IMR-90 (cell line): Measurements from ENCODE around the gene ARHGEF38. TPM values are rescaled to one million over a fixed set of nuclear protein-coding genes. Genes with fewer than 3 reads are reported as not detected.

Experiments used
- ATAC-seq: fragments of 200-7000 bp; cut with Tn5 transposase; 2 replicates; pipeline ENCODE4 v1.9.1; 2020; ENCODE audit warnings: low read depth, mild to moderate bottlenecking, moderate library complexity
- BruUV-seq: library from RNA; stranded (reverse); fragments of 400-500 nt; replicated peaks from 2 replicates; lab custom pipeline; 2021; lab: Mats Ljungman, UMichigan
- CTCF ChIA-PET: fragments of 300-600 bp; formaldehyde crosslinking; extraction: SDS; loops from one replicate; lab custom pipeline; 2021; ENCODE audit warnings: antibody characterized with exemption; lab: Yijun Ruan, JAX
- POLR2A ChIA-PET: fragments of 300-600 bp; sonication (Branson Sonifier 250); formaldehyde crosslinking; loops from one replicate; lab custom pipeline; 2022; ENCODE audit warnings: antibody characterized with exemption; ENCODE audit not compliant: unreplicated experiment; lab: Charles Lee
- DNase-seq: peaks from one replicate; pipeline ENCODE4 v3.0.0; 2013
- H2AFZ ChIP-seq: replicated peaks from 2 replicates; pipeline ENCODE3; 2013; ENCODE audit warnings: low read length, mild to moderate bottlenecking; ENCODE audit not compliant: poor library complexity
- H2AK5ac ChIP-seq: 2 replicates; pipeline ENCODE4 v1.6.1; 2013; ENCODE audit warnings: low read depth, low read length, inconsistent platforms
- H2AK9ac ChIP-seq: replicated peaks from 2 replicates; pipeline ENCODE3; 2013; ENCODE audit warnings: mild to moderate bottlenecking, low read depth, low read length, moderate library complexity; ENCODE audit not compliant: poor library complexity
- H2BK120ac ChIP-seq: 2 replicates; pipeline ENCODE4 v1.6.1; 2013; ENCODE audit warnings: low read depth, low read length, inconsistent platforms
- H2BK15ac ChIP-seq: 3 replicates; pipeline ENCODE4 v1.6.1; 2013; ENCODE audit warnings: low read depth, low read length, inconsistent platforms
- H2BK20ac ChIP-seq: 2 replicates; pipeline ENCODE4 v1.6.1; 2013; ENCODE audit warnings: low read depth, mild to moderate bottlenecking, inconsistent platforms, low read length, moderate library complexity
- H2BK5ac ChIP-seq: 2 replicates; pipeline ENCODE4 v1.6.1; 2013; ENCODE audit warnings: mild to moderate bottlenecking, low read depth, low read length, inconsistent platforms; ENCODE audit not compliant: poor library complexity, severe bottlenecking
- H3K14ac ChIP-seq: replicated peaks from 2 replicates; pipeline ENCODE4 v1.6.1; 2013; ENCODE audit warnings: low read depth, low read length, inconsistent platforms
- H3K18ac ChIP-seq: 2 replicates; pipeline ENCODE4 v1.6.1; 2013; ENCODE audit warnings: low read depth, low read length, control low read depth
- H3K23ac ChIP-seq: 2 replicates; pipeline ENCODE4 v1.6.1; 2013; ENCODE audit warnings: low read depth, low read length, inconsistent platforms
- H3K27ac ChIP-seq: 2 replicates; pipeline ENCODE4 v1.5.1; 2013; ENCODE audit warnings: mild to moderate bottlenecking, control low read depth, low read length; ENCODE audit not compliant: insufficient read depth
- H3K27me3 ChIP-seq: 2 replicates; pipeline ENCODE4 v1.6.1; 2013; ENCODE audit warnings: low read length; ENCODE audit not compliant: control insufficient read depth, insufficient read depth
- H3K36me3 ChIP-seq: 2 replicates; pipeline ENCODE4 v1.6.1; 2013; ENCODE audit warnings: low read length, mixed read lengths; ENCODE audit not compliant: control insufficient read depth, insufficient read depth
- H3K4ac ChIP-seq: 2 replicates; pipeline ENCODE4 v1.6.1; 2013; ENCODE audit warnings: low read depth, low read length, inconsistent platforms
- H3K4me1 ChIP-seq: 2 replicates; pipeline ENCODE4 v1.6.1; 2013; ENCODE audit warnings: low read length, mixed read lengths; ENCODE audit not compliant: control insufficient read depth, insufficient read depth
- H3K4me2 ChIP-seq: 2 replicates; pipeline ENCODE4 v1.6.1; 2013; ENCODE audit warnings: low read depth, mild to moderate bottlenecking, control low read depth, low read length, moderate library complexity
- H3K4me3 ChIP-seq: 2 replicates; pipeline ENCODE4 v1.5.1; 2013; ENCODE audit warnings: low read depth, mild to moderate bottlenecking, control low read depth, low read length, moderate library complexity; ENCODE audit not compliant: insufficient read depth
- H3K56ac ChIP-seq: 2 replicates; pipeline ENCODE4 v1.6.1; 2013; ENCODE audit warnings: low read length, inconsistent platforms; ENCODE audit not compliant: insufficient read depth; ENCODE audit errors: extremely low read depth
- H3K79me1 ChIP-seq, 2 experiments: 2 replicates each; pipeline ENCODE4 v1.6.1; 2013; ENCODE audit warnings: low read length in 2 of 2, inconsistent platforms in 1 of 2, low read depth in 1 of 2
- H3K9ac ChIP-seq: 2 replicates; pipeline ENCODE4 v1.6.1; 2013; ENCODE audit warnings: low read depth, low read length, control low read depth
- H3K9me1 ChIP-seq: 2 replicates; pipeline ENCODE4 v1.6.1; 2013; ENCODE audit warnings: low read length, inconsistent platforms; ENCODE audit not compliant: insufficient read depth
- H3K9me3 ChIP-seq: 2 replicates; pipeline ENCODE4 v1.6.1; 2013; ENCODE audit warnings: low read length; ENCODE audit not compliant: control insufficient read depth, insufficient read depth
- H4K20me1 ChIP-seq: 2 replicates; pipeline ENCODE4 v1.6.1; 2013; ENCODE audit warnings: low read length, inconsistent platforms; ENCODE audit not compliant: insufficient read depth
- H4K5ac ChIP-seq: 2 replicates; pipeline ENCODE4 v1.6.1; 2013; ENCODE audit warnings: mild to moderate bottlenecking, low read depth, low read length, control low read depth
- H4K8ac ChIP-seq, 2 experiments: 2 replicates each; pipeline ENCODE4 v1.6.1; 2013; ENCODE audit warnings: low read depth in 2 of 2, low read length in 2 of 2, control low read depth in 1 of 2, inconsistent platforms in 1 of 2
- H4K91ac ChIP-seq: 2 replicates; pipeline ENCODE4 v1.6.1; 2013; ENCODE audit warnings: low read depth, low read length, inconsistent platforms; ENCODE audit not compliant: insufficient read depth
- BHLHE40 ChIP-seq: fragments of 150-350 bp; IDR thresholded peaks from 2 replicates; pipeline ENCODE4 v1.6.1; 2016; ENCODE audit warnings: mild to moderate bottlenecking, low read depth, low read length
- CEBPB ChIP-seq: IDR thresholded peaks from 2 replicates; pipeline ENCODE4 v1.6.1; 2012; ENCODE audit warnings: low read depth, low read length, improper control_type of control experiment
- CHD1 ChIP-seq: IDR thresholded peaks from 2 replicates; pipeline ENCODE4 v1.6.1; 2012; ENCODE audit warnings: low read depth, low read length, improper control_type of control experiment
- FOS ChIP-seq: fragments of 150-350 bp; IDR thresholded peaks from 2 replicates; pipeline ENCODE4 v1.6.1; 2016; ENCODE audit warnings: low read depth, low read length
- MAFK ChIP-seq: IDR thresholded peaks from 2 replicates; pipeline ENCODE4 v1.6.1; 2012; ENCODE audit warnings: low read depth, low read length, improper control_type of control experiment
- MAZ ChIP-seq: IDR thresholded peaks from 2 replicates; pipeline ENCODE4 v1.6.1; 2012; ENCODE audit warnings: low read depth, mild to moderate bottlenecking, low read length, improper control_type of control experiment, moderate library complexity, borderline replicate concordance
- NFE2L2 ChIP-seq: fragments of 150-350 bp; IDR thresholded peaks from 2 replicates; pipeline ENCODE4 v1.6.1; 2016; ENCODE audit warnings: low read depth, mild to moderate bottlenecking, low read length
- POLR2A ChIP-seq: IDR thresholded peaks from 2 replicates; pipeline ENCODE4 v1.6.1; 2012; ENCODE audit warnings: mild to moderate bottlenecking, low read depth, low read length
- RCOR1 ChIP-seq: IDR thresholded peaks from 2 replicates; pipeline ENCODE4 v1.6.1; 2012; ENCODE audit warnings: mild to moderate bottlenecking, low read length, improper control_type of control experiment; ENCODE audit not compliant: insufficient replicate concordance
- SMC3 ChIP-seq: fragments of 150-350 bp; IDR thresholded peaks from 2 replicates; pipeline ENCODE4 v1.6.1; 2016; ENCODE audit warnings: low read depth, mild to moderate bottlenecking, antibody characterized with exemption, low read length, moderate library complexity
- USF2 ChIP-seq: fragments of 150-350 bp; IDR thresholded peaks from 2 replicates; pipeline ENCODE4 v1.6.1; 2017; ENCODE audit warnings: mild to moderate bottlenecking, antibody characterized with exemption, low read length, low read depth
- WGBS, 2 experiments: methylation state at CpG; one replicate each; pipeline versions ENCODE4 v1.1.5 to v1.1.7; 2013; ENCODE audit warnings: missing lambda C conversion rate in 2 of 2; ENCODE audit not compliant: insufficient read length in 1 of 2; ENCODE audit errors: extremely low coverage in 2 of 2; 5-methylcytosine and 5-hydroxymethylcytosine counted together
- dilution Hi-C: fragments of 300-500 bp; cut with HindIII; formaldehyde crosslinking; loops from one replicate; pipeline ENCODE4 v1.14.3; 2018; ENCODE audit warnings: low sequenced_read_pairs; ENCODE audit not compliant: unreplicated experiment
- in situ Hi-C: fragments of 300-500 bp; cut with MboI; formaldehyde crosslinking; loops from 3 replicates; pipeline ENCODE4 v1.14.3; 2019; ENCODE audit warnings: low sequenced_read_pairs, inconsistent platforms, mixed read lengths
- intact Hi-C: fragments of 100-400 bp; cut with micrococcal nuclease; formaldehyde crosslinking; loops from 2 replicates; pipeline ENCODE4 v1.10.0; 2022
- polyA plus RNA-seq, 3 experiments: library from polyadenylated mRNA; depleted of rRNA; stranded (reverse); fragments of >200 nt; gene quantifications; 2 replicates each; pipeline ENCODE4 v1.2.3, GENCODE V29; 2012; ENCODE audit warnings: low replicate concordance in 1 of 3
- total RNA-seq: library from RNA; depleted of rRNA; stranded (reverse); fragments of >200 nt; gene quantifications from 2 replicates; pipeline ENCODE4 v1.2.3, GENCODE V29; 2012
- TF ChIP-seq, protein P1 (sequence below): conservative IDR thresholded peaks from 2 replicates; pipeline ENCODE4 v1.5.1; 2012; ENCODE audit warnings: mild to moderate bottlenecking, low read depth, low read length, improper control_type of control experiment

ARHGEF38 gene
- total and polyA plus RNA-seq, 2 of the 4 experiments (the other 2 are of a cell fraction) = not detected

- CTCF ChIA-PET = no interaction called here
These were observed 78.5 kb downstream of the ARHGEF38 start for GRCh38 chr4:105630670-105631655.

More at GRCh38 chr4:105630670-105631655, 78.5 kb downstream of the ARHGEF38 start:
- H3K79me1 ChIP-seq = no peaks in the 10 kb centered on the region
- no peak overlapping the region for H4K8ac ChIP-seq
- no peak overlapping the region for H2BK15ac ChIP-seq
- no peak overlapping the region for H4K5ac ChIP-seq
- no peaks in the 10 kb centered on the region for H3K9me3 ChIP-seq
- TF ChIP-seq MAFK = no peak
- no peak for TF ChIP-seq USF2
- no peak for TF ChIP-seq CEBPB
- TF ChIP-seq, protein P1, sequence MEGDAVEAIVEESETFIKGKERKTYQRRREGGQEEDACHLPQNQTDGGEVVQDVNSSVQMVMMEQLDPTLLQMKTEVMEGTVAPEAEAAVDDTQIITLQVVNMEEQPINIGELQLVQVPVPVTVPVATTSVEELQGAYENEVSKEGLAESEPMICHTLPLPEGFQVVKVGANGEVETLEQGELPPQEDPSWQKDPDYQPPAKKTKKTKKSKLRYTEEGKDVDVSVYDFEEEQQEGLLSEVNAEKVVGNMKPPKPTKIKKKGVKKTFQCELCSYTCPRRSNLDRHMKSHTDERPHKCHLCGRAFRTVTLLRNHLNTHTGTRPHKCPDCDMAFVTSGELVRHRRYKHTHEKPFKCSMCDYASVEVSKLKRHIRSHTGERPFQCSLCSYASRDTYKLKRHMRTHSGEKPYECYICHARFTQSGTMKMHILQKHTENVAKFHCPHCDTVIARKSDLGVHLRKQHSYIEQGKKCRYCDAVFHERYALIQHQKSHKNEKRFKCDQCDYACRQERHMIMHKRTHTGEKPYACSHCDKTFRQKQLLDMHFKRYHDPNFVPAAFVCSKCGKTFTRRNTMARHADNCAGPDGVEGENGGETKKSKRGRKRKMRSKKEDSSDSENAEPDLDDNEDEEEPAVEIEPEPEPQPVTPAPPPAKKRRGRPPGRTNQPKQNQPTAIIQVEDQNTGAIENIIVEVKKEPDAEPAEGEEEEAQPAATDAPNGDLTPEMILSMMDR = no peak
- no peak for TF ChIP-seq BHLHE40
- TF ChIP-seq FOS = no peak
- no peak for TF ChIP-seq POLR2A
- TF ChIP-seq RCOR1 = no peak
- no peak for TF ChIP-seq CHD1
- TF ChIP-seq MAZ = no peak
- TF ChIP-seq NFE2L2 = no peak
- TF ChIP-seq SMC3 = no peak
- H3K56ac ChIP-seq = no peak overlapping the region
- dilution Hi-C loops = no loop called here
- H2BK5ac ChIP-seq = no peak overlapping the region
- no peak overlapping the region for H2BK20ac ChIP-seq
- no peak overlapping the region for H3K18ac ChIP-seq
- H3K4me1 ChIP-seq = no peaks in the 10 kb centered on the region
- no peak overlapping the region for H3K4me2 ChIP-seq
- H3K23ac ChIP-seq = no peak overlapping the region
- ATAC-seq (no peak), DNase-seq (no peak)
- H4K20me1 ChIP-seq = no peaks in the 10 kb centered on the region
- H3K9me1 ChIP-seq = no peaks in the 10 kb centered on the region
- H3K36me3 ChIP-seq = no peaks in the 10 kb centered on the region
- POLR2A ChIA-PET = no interaction called here
- intact Hi-C loops = no loop called here
- H3K27me3 ChIP-seq = no peaks in the 10 kb centered on the region
- no peak overlapping the region for H3K27ac ChIP-seq
- H2AFZ ChIP-seq = no peak overlapping the region
- no TSS peak for BruUV-seq
- H3K14ac ChIP-seq = no peak overlapping the region
- 80% methylated on average over 1 of the region's 7 CpGs; no CpG with 5 or more reads in 1 of the 2 experiments for WGBS, 2 experiments
- no peak overlapping the region for H2BK120ac ChIP-seq
- H3K4me3 ChIP-seq = no peak overlapping the region
- no peak overlapping the region for H2AK5ac ChIP-seq
- in situ Hi-C loops = no loop called here
- H4K91ac ChIP-seq = no peak overlapping the region
- H2AK9ac ChIP-seq = no peak overlapping the region
- H3K9ac ChIP-seq = no peak overlapping the region
- no peak overlapping the region for H3K4ac ChIP-seq
